Measurements from ENCODE around the gene KASH5. TPM values are rescaled to one million over a fixed set of nuclear protein-coding genes. Genes with fewer than 3 reads are reported as not detected.

Gene KASH5
- total and polyA plus RNA-seq, 4 donors, result 0.52 to 2.9 (median 1.5) TPM; not detected in 1

- Histone ChIP-seq H3K9ac (ENCODE audit: insufficient read depth in 1 of 2, low read length in 2 of 2) (no peak overlapping the region), H3K4me1 (ENCODE audit: control insufficient read depth in 5 of 5, insufficient read depth in 5 of 5, low read length in 5 of 5) (no peaks in the 10 kb centered on the region), H3K27ac (ENCODE audit: low read depth in 1 of 2, low read length in 1 of 2) (no peak overlapping the region), H3K4me3 (no peak overlapping the region), H3K27me3 (ENCODE audit: control insufficient read depth in 3 of 3, insufficient read depth in 3 of 3, low read length in 2 of 3) (no peaks in the 10 kb centered on the region), H3K36me3 (ENCODE audit: control insufficient read depth in 4 of 4, insufficient read depth in 4 of 4, low read length in 4 of 4) (no peaks in the 10 kb centered on the region), H3K9me3 (ENCODE audit: control insufficient read depth in 4 of 4, insufficient read depth in 3 of 4, low read length in 3 of 4) (peaks cover 0 to 5% (median 2%) of the 10 kb centered on the region in 4 donors)
- 89 to 93% methylated on average over 16 of the region's 16 CpGs for WGBS, 2 donors
- ATAC-seq (ENCODE audit: insufficient read depth, low FRiP score), result no peak
- no peak for TF ChIP-seq CTCF (IDR thresholded peaks at IDR 0.05; ENCODE audit: control extremely low read depth, extremely low read depth)
- DNase-seq, result no peak
Measured at GRCh38 chr19:49374665-49375434, 13.2 kb upstream of the KASH5 start.

GRCh38 chr19:49378512-49378911, 9.5 kb upstream of the KASH5 start:
- no peak overlapping the region for H3K9ac ChIP-seq (ENCODE audit: insufficient read depth in 1 of 2, low read length in 2 of 2)
- TF ChIP-seq CTCF (IDR thresholded peaks at IDR 0.05; ENCODE audit: control extremely low read depth, extremely low read depth), result no peak
- H3K9me3 ChIP-seq (ENCODE audit: control insufficient read depth in 4 of 4, insufficient read depth in 3 of 4, low read length in 3 of 4), result peaks cover 0 to 1% (median 0%) of the 10 kb centered on the region in 4 donors
- no peak overlapping the region for H3K27ac ChIP-seq (ENCODE audit: low read depth in 1 of 2, low read length in 1 of 2)
- H3K27me3 ChIP-seq (ENCODE audit: control insufficient read depth in 3 of 3, insufficient read depth in 3 of 3, low read length in 2 of 3), result no peaks in the 10 kb centered on the region
- no peaks in the 10 kb centered on the region for H3K4me1 ChIP-seq (ENCODE audit: control insufficient read depth in 5 of 5, insufficient read depth in 5 of 5, low read length in 5 of 5)
- no peak for ATAC-seq (ENCODE audit: insufficient read depth, low FRiP score)
- H3K4me3 ChIP-seq, result no peak overlapping the region
- no peaks in the 10 kb centered on the region for H3K36me3 ChIP-seq (ENCODE audit: control insufficient read depth in 4 of 4, insufficient read depth in 4 of 4, low read length in 4 of 4)
- DNase-seq, result no peak
- WGBS, 2 donors, result 75 to 87% methylated on average over 3 of the region's 3 CpGs

GRCh38 chr19:49380391-49380790, 7.7 kb upstream of the KASH5 start:
- no peaks in the 10 kb centered on the region for H3K4me1 ChIP-seq (ENCODE audit: control insufficient read depth in 5 of 5, insufficient read depth in 5 of 5, low read length in 5 of 5)
- no peak for TF ChIP-seq CTCF (IDR thresholded peaks at IDR 0.05; ENCODE audit: control extremely low read depth, extremely low read depth)
- DNase-seq, result no peak
- WGBS, 2 donors, result 94 to 98% methylated on average over 3 of the region's 3 CpGs
- H3K4me3 ChIP-seq, result no peak overlapping the region
- H3K36me3 ChIP-seq (ENCODE audit: control insufficient read depth in 4 of 4, insufficient read depth in 4 of 4, low read length in 4 of 4), result no peaks in the 10 kb centered on the region
- H3K27ac ChIP-seq (ENCODE audit: low read depth in 1 of 2, low read length in 1 of 2), result no peak overlapping the region
- ATAC-seq (ENCODE audit: insufficient read depth, low FRiP score), result no peak
- peaks cover 0 to 1% (median 0%) of the 10 kb centered on the region in 4 donors for H3K9me3 ChIP-seq (ENCODE audit: control insufficient read depth in 4 of 4, insufficient read depth in 3 of 4, low read length in 3 of 4)
- no peaks in the 10 kb centered on the region for H3K27me3 ChIP-seq (ENCODE audit: control insufficient read depth in 3 of 3, insufficient read depth in 3 of 3, low read length in 2 of 3)
- H3K9ac ChIP-seq (ENCODE audit: insufficient read depth in 1 of 2, low read length in 2 of 2), result no peak overlapping the region

All from lung (tissue), 12 donors.